WERI-Rb-1 (cell line): ENCODE results near the gene KCNJ8.

Experiments used
- DNase-seq: peaks from one replicate; pipeline ENCODE4 v3.0.0-alpha.2; 2020
- H3K27ac ChIP-seq: fragments of 250-450 bp; sonication (Bioruptor Pico); 2 replicates; pipeline ENCODE4 v1.5.1; 2020; ENCODE audit warnings: mild to moderate bottlenecking, moderate library complexity
- H3K27me3 ChIP-seq: fragments of 250-450 bp; sonication (Bioruptor Pico); 2 replicates; pipeline ENCODE4 v1.5.1; 2021; ENCODE audit warnings: mild to moderate bottlenecking, low read depth, moderate library complexity; ENCODE audit not compliant: insufficient read depth, severe bottlenecking
- H3K36me3 ChIP-seq: fragments of 250-450 bp; sonication (Bioruptor Pico); 2 replicates; pipeline ENCODE4 v1.5.1; 2020; ENCODE audit warnings: mild to moderate bottlenecking, moderate library complexity
- H3K4me3 ChIP-seq: 2 replicates; pipeline ENCODE4 v1.5.1; 2011; ENCODE audit warnings: low read depth, mild to moderate bottlenecking, control low read depth, low read length
- H3K9me3 ChIP-seq: fragments of 250-450 bp; sonication (Bioruptor Pico); 2 replicates; pipeline ENCODE4 v1.5.1; 2021; ENCODE audit warnings: mild to moderate bottlenecking, moderate library complexity; ENCODE audit not compliant: severe bottlenecking
- TF ChIP-seq, protein P1 (sequence below): IDR thresholded peaks from 2 replicates; pipeline ENCODE4 v1.5.1; 2011; ENCODE audit warnings: low read depth, mild to moderate bottlenecking, control low read depth, inconsistent platforms, low read length

Gene KCNJ8

DNA sequence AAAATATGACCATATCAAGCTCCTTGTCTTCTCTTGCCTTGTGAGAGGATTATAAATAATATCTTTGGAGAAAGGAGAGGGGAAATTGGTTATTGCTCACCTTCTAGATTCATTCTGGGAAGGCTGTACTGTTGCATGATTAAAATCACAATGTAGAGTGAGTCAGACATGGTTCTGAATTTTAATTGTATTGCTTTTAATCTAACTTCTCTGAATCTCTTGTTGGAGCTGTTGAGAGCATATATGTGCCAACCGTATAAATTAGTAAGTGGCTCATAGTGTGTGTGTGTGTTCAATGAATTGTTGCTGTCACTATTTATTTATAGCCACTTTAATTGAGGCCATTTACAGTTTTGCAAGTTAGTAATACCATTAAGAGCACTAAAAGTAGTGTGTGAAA, 56.1 kb downstream of the KCNJ8 start:
- H3K27ac ChIP-seq, result no peak overlapping the region

GRCh38 chr12:21717767-21718166, 56.7 kb downstream of the KCNJ8 start:
- no peak for DNase-seq
- H3K36me3 ChIP-seq, result no peaks in the 10 kb centered on the region
- no peaks in the 10 kb centered on the region for H3K9me3 ChIP-seq
- no peaks in the 10 kb centered on the region for H3K27me3 ChIP-seq
- TF ChIP-seq, protein P1, sequence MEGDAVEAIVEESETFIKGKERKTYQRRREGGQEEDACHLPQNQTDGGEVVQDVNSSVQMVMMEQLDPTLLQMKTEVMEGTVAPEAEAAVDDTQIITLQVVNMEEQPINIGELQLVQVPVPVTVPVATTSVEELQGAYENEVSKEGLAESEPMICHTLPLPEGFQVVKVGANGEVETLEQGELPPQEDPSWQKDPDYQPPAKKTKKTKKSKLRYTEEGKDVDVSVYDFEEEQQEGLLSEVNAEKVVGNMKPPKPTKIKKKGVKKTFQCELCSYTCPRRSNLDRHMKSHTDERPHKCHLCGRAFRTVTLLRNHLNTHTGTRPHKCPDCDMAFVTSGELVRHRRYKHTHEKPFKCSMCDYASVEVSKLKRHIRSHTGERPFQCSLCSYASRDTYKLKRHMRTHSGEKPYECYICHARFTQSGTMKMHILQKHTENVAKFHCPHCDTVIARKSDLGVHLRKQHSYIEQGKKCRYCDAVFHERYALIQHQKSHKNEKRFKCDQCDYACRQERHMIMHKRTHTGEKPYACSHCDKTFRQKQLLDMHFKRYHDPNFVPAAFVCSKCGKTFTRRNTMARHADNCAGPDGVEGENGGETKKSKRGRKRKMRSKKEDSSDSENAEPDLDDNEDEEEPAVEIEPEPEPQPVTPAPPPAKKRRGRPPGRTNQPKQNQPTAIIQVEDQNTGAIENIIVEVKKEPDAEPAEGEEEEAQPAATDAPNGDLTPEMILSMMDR, result no peak
- H3K27ac ChIP-seq, result no peak overlapping the region
- no peak overlapping the region for H3K4me3 ChIP-seq

More for the DNA sequence above, 56.1 kb downstream of the KCNJ8 start:
- no peak for DNase-seq
- no peaks in the 10 kb centered on the region for H3K27me3 ChIP-seq
- H3K36me3 ChIP-seq, result no peaks in the 10 kb centered on the region
- no peak overlapping the region for H3K4me3 ChIP-seq
- TF ChIP-seq, protein P1, result no peak
- H3K9me3 ChIP-seq, result no peaks in the 10 kb centered on the region

DNA sequence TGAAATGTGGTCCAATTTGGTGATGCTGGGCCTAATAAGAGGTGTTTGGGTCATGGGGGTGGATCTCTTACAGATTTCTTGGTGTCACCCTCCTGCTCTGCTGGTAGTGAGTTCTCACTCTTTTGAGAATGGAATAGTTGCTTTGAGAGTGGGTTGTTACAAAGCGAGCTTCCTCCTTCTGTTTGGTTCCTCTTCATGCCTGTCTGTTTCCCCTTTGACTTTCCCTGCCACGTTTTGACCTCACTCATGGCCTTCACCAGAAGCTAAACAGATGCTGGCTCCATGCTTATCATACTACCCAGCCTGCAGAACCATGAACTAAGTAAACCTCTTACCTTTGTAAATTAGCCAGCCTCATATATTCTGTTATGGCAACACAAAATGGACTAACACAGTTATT, 59.1 kb downstream of the KCNJ8 start:
- H3K9me3 ChIP-seq, result no peaks in the 10 kb centered on the region
- no peak overlapping the region for H3K27ac ChIP-seq
- TF ChIP-seq, protein P1, result no peak
- no peak for DNase-seq
- no peak overlapping the region for H3K4me3 ChIP-seq
- H3K36me3 ChIP-seq, result no peaks in the 10 kb centered on the region
- H3K27me3 ChIP-seq, result no peaks in the 10 kb centered on the region
